Activated CD8-positive, alpha-beta memory T cell treated with anti-CD3 and anti-CD28 coated beads for 24 hours (primary cell): ENCODE measurements around the gene AUTS2.

Source experiments
- DNase-seq: peaks from one replicate; pipeline ENCODE4 v3.0.0-alpha.2; 2020

Gene AUTS2

GRCh38 chr7:69738396-69738951, 140.2 kb downstream of the AUTS2 start:
- no peak for DNase-seq

GRCh38 chr7:69739190-69739589, 140.9 kb downstream of the AUTS2 start:
- no peak for DNase-seq

- DNase-seq, result no peak
Measured at GRCh38 chr7:69739931-69740431, 141.7 kb downstream of the AUTS2 start.

GRCh38 chr7:69742237-69742636, 144.0 kb downstream of the AUTS2 start:
- DNase-seq, result no peak

GRCh38 chr7:69743436-69743835, 145.2 kb downstream of the AUTS2 start:
- DNase-seq, result no peak

- DNase-seq, result no peak
Measured at GRCh38 chr7:69744026-69744425, 145.8 kb downstream of the AUTS2 start.

GRCh38 chr7:69746383-69746782, 148.1 kb downstream of the AUTS2 start:
- no peak for DNase-seq

GRCh38 chr7:69747144-69747543, 148.9 kb downstream of the AUTS2 start:
- DNase-seq, result no peak

- DNase-seq, result no peak
Measured at GRCh38 chr7:69748530-69748929, 150.3 kb downstream of the AUTS2 start.

GRCh38 chr7:69749372-69749979, 151.2 kb downstream of the AUTS2 start:
- no peak for DNase-seq

- no peak for DNase-seq
Measured at GRCh38 chr7:69749994-69750393, 151.7 kb downstream of the AUTS2 start.

- DNase-seq, result no peak
Measured at GRCh38 chr7:69751026-69751425, 152.8 kb downstream of the AUTS2 start.

- DNase-seq, result no peak
Measured at GRCh38 chr7:69753981-69754380, 155.7 kb downstream of the AUTS2 start.

- DNase-seq, result no peak
Measured at GRCh38 chr7:69754476-69754875, 156.2 kb downstream of the AUTS2 start.

- DNase-seq, result no peak
Measured at GRCh38 chr7:69756235-69756634, 158.0 kb downstream of the AUTS2 start.

GRCh38 chr7:69757528-69757927, 159.3 kb downstream of the AUTS2 start:
- DNase-seq, result no peak

GRCh38 chr7:69757981-69758430, 159.7 kb downstream of the AUTS2 start:
- no peak for DNase-seq

- no peak for DNase-seq
Measured at GRCh38 chr7:69759373-69759772, 161.1 kb downstream of the AUTS2 start.

- no peak for DNase-seq
Measured at GRCh38 chr7:69761290-69761922, 163.1 kb downstream of the AUTS2 start.

- DNase-seq, result no peak
Measured at GRCh38 chr7:69762821-69763352, 164.6 kb downstream of the AUTS2 start.

- no peak for DNase-seq
Measured at GRCh38 chr7:69763513-69763912, 165.2 kb downstream of the AUTS2 start.

GRCh38 chr7:69764147-69764546, 165.9 kb downstream of the AUTS2 start:
- DNase-seq, result no peak

GRCh38 chr7:69764681-69765080, 166.4 kb downstream of the AUTS2 start:
- DNase-seq, result no peak

GRCh38 chr7:69765879-69766278, 167.6 kb downstream of the AUTS2 start:
- no peak for DNase-seq
